ENCODE data around the gene MAPK8IP3.

DNA sequence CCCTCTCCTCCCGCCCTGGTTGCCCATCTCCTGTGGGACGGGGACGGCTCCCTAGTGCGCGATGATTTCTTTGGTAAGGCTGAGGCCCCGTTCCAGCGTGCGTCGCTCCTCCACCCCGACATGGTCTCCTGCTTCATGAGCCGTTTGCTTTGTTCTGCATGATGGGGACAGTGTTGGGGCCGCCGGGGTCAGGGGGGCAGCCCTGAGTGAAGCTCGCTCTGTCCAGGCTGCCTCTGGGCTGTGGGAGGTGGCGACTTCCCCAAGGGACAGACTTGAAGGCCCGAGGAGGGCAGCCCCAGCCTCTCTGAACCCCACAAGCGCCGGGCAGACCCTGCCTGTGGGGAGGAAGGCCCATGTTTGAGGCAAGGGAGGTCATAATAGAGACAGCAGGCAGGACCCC, 52.9 kb downstream of the MAPK8IP3 start:
- TF ChIP-seq, protein P1, sequence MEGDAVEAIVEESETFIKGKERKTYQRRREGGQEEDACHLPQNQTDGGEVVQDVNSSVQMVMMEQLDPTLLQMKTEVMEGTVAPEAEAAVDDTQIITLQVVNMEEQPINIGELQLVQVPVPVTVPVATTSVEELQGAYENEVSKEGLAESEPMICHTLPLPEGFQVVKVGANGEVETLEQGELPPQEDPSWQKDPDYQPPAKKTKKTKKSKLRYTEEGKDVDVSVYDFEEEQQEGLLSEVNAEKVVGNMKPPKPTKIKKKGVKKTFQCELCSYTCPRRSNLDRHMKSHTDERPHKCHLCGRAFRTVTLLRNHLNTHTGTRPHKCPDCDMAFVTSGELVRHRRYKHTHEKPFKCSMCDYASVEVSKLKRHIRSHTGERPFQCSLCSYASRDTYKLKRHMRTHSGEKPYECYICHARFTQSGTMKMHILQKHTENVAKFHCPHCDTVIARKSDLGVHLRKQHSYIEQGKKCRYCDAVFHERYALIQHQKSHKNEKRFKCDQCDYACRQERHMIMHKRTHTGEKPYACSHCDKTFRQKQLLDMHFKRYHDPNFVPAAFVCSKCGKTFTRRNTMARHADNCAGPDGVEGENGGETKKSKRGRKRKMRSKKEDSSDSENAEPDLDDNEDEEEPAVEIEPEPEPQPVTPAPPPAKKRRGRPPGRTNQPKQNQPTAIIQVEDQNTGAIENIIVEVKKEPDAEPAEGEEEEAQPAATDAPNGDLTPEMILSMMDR (IDR thresholded peaks at IDR 0.05; ENCODE audit: borderline replicate concordance, extremely low read depth, low read length, poor library complexity, severe bottlenecking): no peak
- TF ChIP-seq EZH2 (IDR thresholded peaks at IDR 0.05; ENCODE audit: borderline replicate concordance, low read depth, low read length, severe bottlenecking): no peak

Data from DND-41 (cell line).